Measurements from ENCODE around the gene PPM1F.
"Not testable (repeated sequence)": the region's sequence is repeated elsewhere in the genome, so short reads cannot be mapped to it uniquely, and the experiment has no call there.

PPM1F gene

GRCh38 chr22:21939935-21940334 is 12.7 kb downstream of the PPM1F start:
- DNase-seq, result not testable (repeated sequence)

GRCh38 chr22:21939461-21939913 is 13.2 kb downstream of the PPM1F start:
- DNase-seq, result no peak

GRCh38 chr22:21938906-21939305 is 13.7 kb downstream of the PPM1F start:
- DNase-seq, result no peak

GRCh38 chr22:21938071-21938822 is 14.4 kb downstream of the PPM1F start:
- DNase-seq, result peak; percentile 80

- DNase-seq, result no peak
Observed at GRCh38 chr22:21937821-21938070, 14.9 kb downstream of the PPM1F start.

- no peak for DNase-seq
Observed at GRCh38 chr22:21937041-21937820, 15.4 kb downstream of the PPM1F start.

- DNase-seq, result no peak
Observed at GRCh38 chr22:21936151-21936775, 16.4 kb downstream of the PPM1F start.

- no peak for DNase-seq
Observed at GRCh38 chr22:21933910-21934309, 18.7 kb downstream of the PPM1F start.

GRCh38 chr22:21933413-21933812 is 19.2 kb downstream of the PPM1F start:
- DNase-seq, result no peak

GRCh38 chr22:21932347-21932746 is 20.3 kb downstream of the PPM1F start:
- DNase-seq, result no peak

- no peak for DNase-seq
Observed at GRCh38 chr22:21931056-21931455, 21.6 kb downstream of the PPM1F start.

GRCh38 chr22:21929253-21929652 is 23.4 kb downstream of the PPM1F start:
- DNase-seq, result no peak

GRCh38 chr22:21928048-21928447 is 24.6 kb downstream of the PPM1F start:
- DNase-seq, result no peak

GRCh38 chr22:21927174-21927823 is 25.3 kb downstream of the PPM1F start:
- DNase-seq, result no peak

GRCh38 chr22:21926728-21927127 is 25.9 kb downstream of the PPM1F start:
- DNase-seq, result no peak

GRCh38 chr22:21923163-21923561 is 29.5 kb downstream of the PPM1F start:
- DNase-seq, result no peak

GRCh38 chr22:21922370-21923162 is 30.1 kb downstream of the PPM1F start:
- DNase-seq, result no peak

GRCh38 chr22:21921729-21922128 is 30.9 kb downstream of the PPM1F start:
- DNase-seq, result no peak

GRCh38 chr22:21921184-21921721 is 31.4 kb downstream of the PPM1F start:
- no peak for DNase-seq

- DNase-seq, result no peak
Observed at GRCh38 chr22:21920341-21921183, 32.1 kb downstream of the PPM1F start.
